Measurements from ENCODE around the gene PCNP. TPM values are rescaled to one million over a fixed set of nuclear protein-coding genes. Genes with fewer than 3 reads are reported as not detected.

Gene PCNP
- total and polyA plus RNA-seq, 9 of the 15 experiments (the other 6 are each of a cell fraction or from before 2014, with no cell fraction given), result 54.3 to 170 (median 150) TPM

DNA sequence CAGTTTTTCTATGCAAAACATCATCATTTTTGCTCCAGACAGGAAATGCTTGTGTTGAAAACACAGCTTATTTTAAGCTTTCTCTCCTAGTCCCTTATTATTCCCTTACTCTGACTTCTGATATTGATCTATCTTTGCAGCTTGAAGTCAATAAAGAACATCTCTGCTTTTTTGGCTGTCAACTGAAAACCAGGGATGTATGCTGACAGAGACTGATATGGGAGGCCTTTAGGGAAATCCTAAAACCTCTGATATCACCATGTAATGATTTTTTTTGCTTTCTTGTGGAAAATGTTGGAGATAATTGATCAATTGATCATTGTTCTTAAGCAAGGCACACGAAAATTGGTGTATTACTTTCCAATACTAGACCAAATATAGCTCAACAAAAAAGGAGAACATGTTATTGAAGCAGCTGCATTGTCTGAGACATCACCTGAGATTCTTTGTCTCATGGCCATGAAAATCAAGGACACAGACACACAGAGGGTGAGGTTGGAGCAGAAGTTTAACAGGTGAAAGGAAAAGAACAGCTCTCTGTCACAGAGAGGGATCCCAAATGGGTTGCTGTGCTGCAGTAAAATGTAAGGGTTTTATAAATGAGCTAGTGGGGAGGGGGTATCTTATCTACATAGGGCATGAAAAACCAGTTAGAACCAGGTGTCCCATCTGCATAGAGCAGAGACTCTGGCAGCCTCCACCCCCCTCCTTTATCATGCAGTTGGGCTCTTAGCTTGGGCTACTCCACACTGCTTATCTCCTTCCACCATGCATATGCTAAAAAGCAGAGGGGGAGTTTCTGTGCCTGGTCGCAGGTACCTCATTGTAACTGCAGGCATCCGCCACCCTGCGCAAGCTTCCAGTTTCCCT lies 43.9 kb upstream of the PCNP start (continued):
- TF ChIP-seq, protein P1, sequence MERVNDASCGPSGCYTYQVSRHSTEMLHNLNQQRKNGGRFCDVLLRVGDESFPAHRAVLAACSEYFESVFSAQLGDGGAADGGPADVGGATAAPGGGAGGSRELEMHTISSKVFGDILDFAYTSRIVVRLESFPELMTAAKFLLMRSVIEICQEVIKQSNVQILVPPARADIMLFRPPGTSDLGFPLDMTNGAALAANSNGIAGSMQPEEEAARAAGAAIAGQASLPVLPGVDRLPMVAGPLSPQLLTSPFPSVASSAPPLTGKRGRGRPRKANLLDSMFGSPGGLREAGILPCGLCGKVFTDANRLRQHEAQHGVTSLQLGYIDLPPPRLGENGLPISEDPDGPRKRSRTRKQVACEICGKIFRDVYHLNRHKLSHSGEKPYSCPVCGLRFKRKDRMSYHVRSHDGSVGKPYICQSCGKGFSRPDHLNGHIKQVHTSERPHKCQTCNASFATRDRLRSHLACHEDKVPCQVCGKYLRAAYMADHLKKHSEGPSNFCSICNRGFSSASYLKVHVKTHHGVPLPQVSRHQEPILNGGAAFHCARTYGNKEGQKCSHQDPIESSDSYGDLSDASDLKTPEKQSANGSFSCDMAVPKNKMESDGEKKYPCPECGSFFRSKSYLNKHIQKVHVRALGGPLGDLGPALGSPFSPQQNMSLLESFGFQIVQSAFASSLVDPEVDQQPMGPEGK (CRISPR knock-in tag; IDR thresholded peaks at IDR 0.05; ENCODE audit: borderline replicate concordance), result no peak
- TF ChIP-seq TAF1 (IDR thresholded peaks at IDR 0.05; ENCODE audit: control insufficient read depth, extremely low read depth, insufficient read depth, low read length, severe bottlenecking) (peak; percentile 53), DPF2 (IDR thresholded peaks at IDR 0.05) (peak; percentile 95), ZNF324 (CRISPR knock-in tag; IDR thresholded peaks at IDR 0.05) (no peak), ZNF212 (CRISPR knock-in tag; IDR thresholded peaks at IDR 0.05) (no peak), HMG20B (CRISPR knock-in tag; IDR thresholded peaks at IDR 0.05) (no peak), POLR3A (IDR thresholded peaks at IDR 0.05; ENCODE audit: borderline replicate concordance, extremely low read depth, insufficient read depth, insufficient read length) (no peak), ZNF77 (CRISPR knock-in tag; IDR thresholded peaks at IDR 0.05) (no peak), ZNF76 (CRISPR knock-in tag; IDR thresholded peaks at IDR 0.05; ENCODE audit: borderline replicate concordance) (no peak), DMBX1 (CRISPR knock-in tag; IDR thresholded peaks at IDR 0.05; ENCODE audit: borderline replicate concordance) (peak; percentile 90), NFIC (IDR thresholded peaks at IDR 0.05) (peak; percentile 95), ARID1B (IDR thresholded peaks at IDR 0.05) (peak; percentile 98), ZNF717 (CRISPR knock-in tag; IDR thresholded peaks at IDR 0.05) (no peak), GTF2E2 (tag; IDR thresholded peaks at IDR 0.05) (no peak), SNRNP70 (optimal IDR thresholded peaks at IDR 0.05; ENCODE audit: low read depth, low read length) (no peak), ZNF740 (CRISPR knock-in tag; IDR thresholded peaks at IDR 0.05) (0 out of 2 replicates have a peak, but pooled peaks have one; percentile 57), ZNF740 (tag; IDR thresholded peaks at IDR 0.05) (peak in 1 of 2 experiments; percentile 55; a peak in 1 of 4 replicates), SIN3A (IDR thresholded peaks at IDR 0.05; ENCODE audit: borderline replicate concordance in 2 of 2, control insufficient read depth in 1 of 2, low read depth in 2 of 2, low read length in 2 of 2) (no peak), SMAD3 (CRISPR knock-in tag; conservative IDR thresholded peaks at IDR 0.05) (peak; percentile 62), CXXC5 (CRISPR knock-in tag; IDR thresholded peaks at IDR 0.05) (peak; percentile 69), TEAD1 (CRISPR knock-in tag; IDR thresholded peaks at IDR 0.05) (peak in 1 of 2 experiments; percentile 71; a peak in 2 of 4 replicates), HDAC1 (IDR thresholded peaks at IDR 0.05) (no peak; a peak in 1 of 4 replicates), ZNF668 (CRISPR knock-in tag; IDR thresholded peaks at IDR 0.05) (no peak)
- TF ChIP-seq, protein P2, sequence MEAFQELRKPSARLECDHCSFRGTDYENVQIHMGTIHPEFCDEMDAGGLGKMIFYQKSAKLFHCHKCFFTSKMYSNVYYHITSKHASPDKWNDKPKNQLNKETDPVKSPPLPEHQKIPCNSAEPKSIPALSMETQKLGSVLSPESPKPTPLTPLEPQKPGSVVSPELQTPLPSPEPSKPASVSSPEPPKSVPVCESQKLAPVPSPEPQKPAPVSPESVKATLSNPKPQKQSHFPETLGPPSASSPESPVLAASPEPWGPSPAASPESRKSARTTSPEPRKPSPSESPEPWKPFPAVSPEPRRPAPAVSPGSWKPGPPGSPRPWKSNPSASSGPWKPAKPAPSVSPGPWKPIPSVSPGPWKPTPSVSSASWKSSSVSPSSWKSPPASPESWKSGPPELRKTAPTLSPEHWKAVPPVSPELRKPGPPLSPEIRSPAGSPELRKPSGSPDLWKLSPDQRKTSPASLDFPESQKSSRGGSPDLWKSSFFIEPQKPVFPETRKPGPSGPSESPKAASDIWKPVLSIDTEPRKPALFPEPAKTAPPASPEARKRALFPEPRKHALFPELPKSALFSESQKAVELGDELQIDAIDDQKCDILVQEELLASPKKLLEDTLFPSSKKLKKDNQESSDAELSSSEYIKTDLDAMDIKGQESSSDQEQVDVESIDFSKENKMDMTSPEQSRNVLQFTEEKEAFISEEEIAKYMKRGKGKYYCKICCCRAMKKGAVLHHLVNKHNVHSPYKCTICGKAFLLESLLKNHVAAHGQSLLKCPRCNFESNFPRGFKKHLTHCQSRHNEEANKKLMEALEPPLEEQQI (IDR thresholded peaks at IDR 0.05), result peak; percentile 87

All from K562 (cell line).